Stimulated activated CD4-positive, alpha-beta T cell treated with anti-CD3 and anti-CD28 coated beads, Interleukin-4, amount 100 ng/mL, for 4 hours (primary cell): ENCODE results near the gene PHACTR3.
"Not testable (repeated sequence)": the region's sequence is repeated elsewhere in the genome, so short reads cannot be mapped to it uniquely, and the experiment has no call there.

Experiments
- DNase-seq, 2 experiments: peaks; one replicate each; pipeline ENCODE4 v3.0.0-alpha.2; 2020

PHACTR3 gene

DNA sequence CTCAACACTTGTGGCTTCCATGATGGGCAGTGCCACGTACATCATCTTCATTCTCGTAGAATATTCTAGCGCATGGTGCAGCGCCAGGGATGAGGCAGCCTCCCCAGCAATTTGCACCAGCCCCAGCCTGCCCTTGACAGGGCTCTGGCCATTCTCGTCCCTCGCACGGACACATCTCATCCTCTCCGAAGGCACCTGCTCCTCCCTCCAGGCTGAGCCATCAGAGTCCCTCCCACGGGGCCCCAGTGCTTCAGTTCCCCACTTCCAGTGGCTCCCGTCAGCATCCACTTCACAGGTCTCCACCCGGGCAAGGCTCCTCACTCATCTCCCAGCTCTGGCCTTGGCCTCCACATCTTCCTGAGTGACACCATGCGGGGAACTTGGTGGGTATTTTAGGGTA, 13.3 kb upstream of the PHACTR3 start:
- no peak for DNase-seq

DNA sequence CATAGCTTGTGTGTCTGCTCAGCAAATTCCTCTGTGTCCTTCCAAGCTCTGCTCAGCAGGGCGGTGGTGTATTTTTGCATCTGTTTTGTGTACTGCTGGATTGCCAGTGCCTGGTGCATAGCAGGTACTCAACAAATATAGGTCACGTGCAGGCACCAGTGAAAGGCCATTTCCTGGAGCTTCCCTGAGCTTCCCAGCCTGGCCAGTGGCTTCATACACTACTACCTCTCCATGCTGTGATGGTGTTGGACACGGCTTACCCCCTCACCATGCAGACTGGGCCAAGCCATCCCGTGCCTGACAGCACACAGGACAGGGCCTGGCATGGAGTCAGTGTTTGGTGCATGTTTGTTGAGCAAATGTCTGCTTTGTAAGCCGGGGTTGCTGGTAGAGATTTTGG, 7.7 kb upstream of the PHACTR3 start:
- DNase-seq = no peak

DNA sequence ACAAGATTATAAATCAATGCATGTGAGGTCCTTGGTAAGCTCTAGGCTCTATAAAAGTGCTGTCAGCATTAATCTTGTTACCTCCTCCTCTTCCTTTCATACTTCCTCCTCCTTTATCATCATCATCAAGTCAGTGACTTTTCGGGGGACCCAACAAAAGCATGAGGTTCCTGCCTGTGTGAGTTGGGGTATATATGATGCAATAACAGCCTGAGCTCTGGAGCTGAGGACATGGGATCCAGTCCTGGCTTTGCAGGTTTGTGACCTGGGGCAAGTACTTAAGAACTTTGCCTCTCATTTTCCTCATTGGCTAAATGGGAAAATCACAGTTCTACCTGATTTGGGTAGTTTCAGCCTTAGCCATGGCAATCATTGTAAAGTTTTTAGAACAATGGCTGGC, 7.1 kb upstream of the PHACTR3 start:
- no peak for DNase-seq

DNA sequence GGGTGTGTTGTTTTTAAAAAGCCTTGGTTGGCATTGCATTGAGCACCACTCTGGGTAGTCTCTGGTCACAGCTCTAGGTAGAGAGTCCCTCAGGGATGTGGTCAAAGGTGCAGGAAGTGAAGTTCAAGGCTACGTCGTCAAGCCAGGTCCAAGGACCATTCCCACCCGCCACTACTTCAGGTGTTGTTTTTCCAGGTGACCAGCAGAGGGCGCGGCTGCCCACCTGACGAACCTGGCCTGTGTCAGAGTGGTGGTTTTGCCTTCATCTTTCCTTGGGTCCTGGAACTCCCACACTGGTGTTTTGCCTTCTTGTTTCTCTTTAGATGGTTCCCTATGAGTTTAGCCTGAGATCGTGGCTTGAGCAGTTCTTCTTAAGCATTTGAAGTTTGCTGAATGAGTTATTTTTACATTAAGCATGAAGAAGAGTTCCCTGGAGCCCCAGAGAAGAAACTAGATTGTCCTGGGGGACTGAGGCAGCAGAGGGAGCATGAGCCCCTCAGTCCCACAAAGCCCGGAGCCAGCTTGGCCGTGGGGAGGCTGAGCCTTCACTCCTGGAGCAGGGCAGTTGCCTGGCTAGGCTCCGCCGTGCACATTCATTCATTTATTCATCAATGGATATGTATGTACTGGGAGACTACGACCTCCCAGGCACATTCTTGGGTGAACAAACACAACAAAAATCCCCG, 5.6 kb upstream of the PHACTR3 start:
- peak in 1 of 2 experiments; percentile 25 for DNase-seq

DNA sequence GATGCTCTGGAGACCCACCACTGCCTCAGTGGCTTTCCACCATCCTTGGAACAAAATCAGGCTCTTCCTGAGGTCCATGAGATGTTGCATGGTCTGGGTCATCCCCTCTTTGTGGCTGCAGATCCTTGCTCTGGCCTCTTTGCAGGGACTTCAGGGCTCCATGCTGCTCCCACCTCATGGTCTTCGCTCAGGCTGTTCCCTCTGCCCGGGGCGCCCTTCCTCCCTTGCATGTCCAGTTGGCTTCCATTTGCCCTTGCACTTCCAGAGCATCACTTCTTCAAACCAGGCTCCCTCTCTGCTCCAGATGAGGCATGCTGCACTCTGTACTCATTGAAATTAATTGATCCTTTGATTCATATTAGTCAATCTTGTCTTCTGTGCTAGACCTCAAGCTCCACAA, 4.4 kb upstream of the PHACTR3 start:
- DNase-seq = no peak

DNA sequence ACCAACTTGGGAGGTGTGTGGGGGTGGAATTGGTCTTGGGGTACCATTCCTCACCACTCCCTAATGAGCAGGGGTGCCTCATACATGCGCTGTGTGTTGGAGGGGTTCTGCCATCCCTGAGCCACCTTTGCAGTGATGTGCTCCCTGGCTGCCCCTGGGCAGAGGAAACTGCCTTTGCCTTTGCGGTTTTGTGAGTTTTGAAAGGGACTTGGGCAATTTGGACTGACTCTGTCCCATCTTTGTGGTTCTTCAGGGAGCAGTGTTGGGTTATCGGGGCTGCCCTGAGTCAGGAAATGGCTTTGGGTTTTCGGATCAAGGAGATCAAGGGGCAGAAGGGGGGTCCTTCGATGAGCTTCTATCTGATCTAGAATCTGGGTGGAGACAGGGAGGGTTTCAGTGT, 3.9 kb upstream of the PHACTR3 start:
- DNase-seq = no peak

DNA sequence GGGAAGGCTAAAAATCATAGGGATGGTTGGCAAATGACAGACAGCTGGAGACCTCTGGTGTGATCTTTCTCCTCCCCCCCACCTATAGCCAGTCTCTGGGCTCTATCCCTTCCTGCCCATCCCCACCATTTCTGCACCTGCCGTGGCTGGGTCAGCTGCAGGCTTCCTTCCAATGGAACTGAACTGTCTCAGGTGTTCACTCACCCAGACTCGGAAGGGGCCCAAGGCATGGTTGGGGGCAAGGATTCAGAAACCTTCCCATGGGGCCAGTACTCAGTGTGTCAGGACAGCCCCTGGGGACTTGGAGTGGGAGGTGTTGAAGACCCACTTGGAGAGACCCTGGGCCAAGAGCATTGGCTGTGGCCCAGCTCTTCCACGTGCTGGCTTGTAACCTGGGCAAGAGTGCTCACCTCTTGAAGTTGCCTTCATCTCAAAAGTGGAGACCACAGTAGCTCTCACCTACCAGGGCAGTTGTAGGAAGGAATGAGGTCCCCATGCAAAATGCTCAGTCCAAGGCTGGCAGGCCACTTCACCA, 1.7 kb upstream of the PHACTR3 start:
- DNase-seq = no peak

DNA sequence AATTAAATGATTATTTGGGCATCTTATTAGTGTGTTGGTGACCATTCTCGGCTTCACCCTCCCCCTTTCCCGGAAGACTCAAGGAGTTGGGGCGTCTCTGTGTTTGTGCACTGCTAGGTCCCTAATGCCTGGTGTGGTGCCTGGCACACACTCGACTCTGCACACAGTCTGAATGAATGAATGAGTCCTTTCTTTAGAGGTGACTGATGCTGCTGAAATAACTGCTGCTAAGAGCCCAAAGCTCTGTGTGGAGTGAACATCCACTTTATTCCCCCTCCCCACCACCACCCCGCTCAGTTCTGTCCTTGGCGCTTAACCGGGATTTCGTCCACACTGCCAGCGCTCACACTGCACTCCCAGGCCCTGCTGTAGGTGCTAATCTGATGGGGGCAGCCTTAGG, 1.2 kb upstream of the PHACTR3 start:
- DNase-seq = no peak

DNA sequence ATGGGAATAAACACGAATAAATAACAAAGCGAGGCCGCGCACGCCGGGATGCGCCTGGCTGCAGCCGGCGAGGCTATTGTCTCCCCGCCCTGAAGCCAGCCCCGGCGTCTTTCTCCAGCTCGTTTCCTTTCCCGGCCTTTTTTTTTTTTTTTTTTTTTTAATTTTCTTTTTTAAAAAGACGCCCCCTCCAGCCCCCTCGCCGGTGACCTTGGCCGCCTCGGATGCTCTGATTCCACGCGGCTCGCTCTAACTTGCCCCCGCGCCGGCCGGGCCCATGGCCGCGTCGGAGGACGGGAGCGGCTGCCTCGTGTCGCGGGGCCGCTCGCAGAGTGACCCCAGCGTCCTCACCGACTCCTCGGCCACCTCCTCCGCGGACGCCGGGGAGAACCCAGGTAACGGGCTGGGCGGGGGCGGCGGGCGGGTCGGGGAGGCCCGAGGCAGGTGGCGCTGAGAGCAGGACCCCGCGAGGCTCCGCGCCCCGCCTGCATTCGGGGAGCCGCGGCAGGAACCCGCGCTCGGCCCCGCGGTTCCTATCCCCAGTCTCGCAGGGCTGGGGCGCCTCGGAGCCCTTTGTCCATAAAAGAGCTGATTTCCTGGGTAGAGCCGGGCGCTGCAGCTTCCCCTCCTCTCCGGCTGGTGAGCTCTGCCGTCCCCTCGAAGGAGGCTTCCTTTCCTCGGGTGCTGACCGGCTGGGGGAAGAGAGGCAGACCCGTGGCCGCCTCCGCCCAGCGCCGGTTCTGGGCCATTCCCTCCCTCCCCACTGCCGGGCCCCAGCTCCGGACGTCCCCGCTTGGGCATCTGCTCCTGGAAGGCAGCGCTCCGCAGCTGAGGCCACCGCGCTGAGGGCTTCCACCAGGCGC, 631 bp downstream of the PHACTR3 start:
- no peak for DNase-seq

DNA sequence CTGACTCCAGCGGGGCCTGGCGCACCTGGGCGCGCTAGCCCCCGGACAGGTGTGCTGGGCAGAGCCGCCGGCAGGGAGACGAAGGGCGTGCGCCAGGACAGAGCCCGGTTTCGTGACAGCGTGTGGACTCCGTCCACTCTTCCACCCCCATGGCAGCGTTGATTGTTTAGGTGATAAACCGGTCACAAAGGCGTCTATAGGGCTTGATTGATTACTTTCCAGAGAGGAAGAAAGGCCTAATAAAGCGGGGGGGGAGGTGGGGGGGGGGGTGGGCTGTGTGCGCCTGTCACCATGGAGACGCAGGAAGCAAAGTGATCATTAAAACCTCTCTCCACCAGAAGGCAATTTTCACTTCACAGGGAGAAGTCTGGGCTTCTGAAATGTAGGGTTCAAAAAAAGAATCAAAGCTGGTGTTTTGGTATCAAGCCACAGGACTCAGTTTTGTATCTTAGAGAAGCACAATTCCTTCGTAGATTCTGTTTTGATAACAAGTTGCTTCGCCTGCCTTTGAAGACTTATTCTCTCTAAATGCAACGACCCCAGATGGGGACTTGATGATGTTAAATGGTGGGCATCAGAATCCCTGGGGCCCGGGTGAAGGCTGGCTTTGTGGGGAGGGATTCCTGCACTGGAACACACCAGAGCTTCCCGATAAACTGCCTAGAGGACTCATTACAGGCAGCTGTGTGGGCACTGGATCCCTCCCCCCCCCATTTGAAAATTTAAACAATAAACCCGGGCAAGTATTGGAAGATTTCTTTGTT, 1.4 kb downstream of the PHACTR3 start:
- no peak for DNase-seq

DNA sequence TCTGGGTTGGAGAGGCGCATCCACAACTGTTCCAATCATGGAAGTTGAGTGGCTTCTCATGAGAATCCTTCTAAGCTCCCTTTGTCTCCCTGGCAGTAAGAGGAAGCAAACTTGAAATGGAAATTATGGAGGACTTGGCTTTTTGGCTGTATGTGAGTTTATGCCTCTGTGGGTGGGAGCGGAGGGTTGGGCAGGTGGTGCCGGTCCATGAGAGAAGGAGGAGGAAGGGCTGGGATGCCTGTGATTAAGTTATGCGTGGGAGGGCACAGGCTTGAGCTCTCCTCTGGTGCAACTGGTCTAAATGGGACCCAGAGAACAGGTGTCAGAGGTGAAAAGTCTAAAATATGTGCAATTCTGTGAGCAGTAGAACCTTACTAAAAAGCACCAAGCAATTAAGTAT, 2.2 kb downstream of the PHACTR3 start:
- DNase-seq = no peak

DNA sequence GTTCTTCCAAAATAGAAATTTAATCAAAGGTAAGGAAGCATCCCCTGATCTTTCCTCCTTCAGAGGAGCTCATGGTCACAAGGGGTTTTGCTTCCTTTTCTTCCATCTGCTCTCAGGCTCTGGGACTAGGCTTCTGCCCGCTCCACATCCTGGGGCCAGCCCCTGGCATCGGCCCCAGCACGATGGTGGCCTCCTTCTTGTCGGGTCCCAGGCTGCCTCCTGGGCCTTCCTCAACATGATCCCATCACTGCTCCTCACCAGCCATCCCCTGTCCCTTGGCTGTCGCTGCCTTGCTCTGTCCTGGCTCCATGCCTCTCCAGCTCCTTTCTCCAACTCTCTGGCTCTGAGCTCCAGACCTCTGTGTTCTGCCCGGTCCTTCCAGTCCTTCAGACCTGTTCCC, 4.1 kb downstream of the PHACTR3 start:
- no peak for DNase-seq

DNA sequence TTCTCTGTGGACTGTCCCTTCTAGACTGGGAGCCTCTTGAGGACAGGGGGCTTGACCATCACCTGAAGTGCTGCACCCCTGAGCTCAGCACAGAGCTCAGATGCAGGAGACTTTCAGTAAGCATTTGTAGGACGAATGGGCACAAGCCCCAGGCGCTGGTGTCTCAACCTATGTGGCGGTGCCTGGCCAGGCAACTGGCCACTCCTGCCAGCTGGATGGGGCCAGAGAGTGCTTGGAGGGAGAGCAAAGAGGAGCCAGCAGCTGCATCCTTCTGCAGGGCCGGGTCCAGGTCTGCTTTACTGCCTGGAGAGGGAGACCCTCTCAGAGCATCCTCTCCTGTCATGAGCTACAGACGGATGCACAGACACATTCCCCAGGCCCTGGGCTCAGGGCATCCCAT, 4.5 kb downstream of the PHACTR3 start:
- DNase-seq = no peak

DNA sequence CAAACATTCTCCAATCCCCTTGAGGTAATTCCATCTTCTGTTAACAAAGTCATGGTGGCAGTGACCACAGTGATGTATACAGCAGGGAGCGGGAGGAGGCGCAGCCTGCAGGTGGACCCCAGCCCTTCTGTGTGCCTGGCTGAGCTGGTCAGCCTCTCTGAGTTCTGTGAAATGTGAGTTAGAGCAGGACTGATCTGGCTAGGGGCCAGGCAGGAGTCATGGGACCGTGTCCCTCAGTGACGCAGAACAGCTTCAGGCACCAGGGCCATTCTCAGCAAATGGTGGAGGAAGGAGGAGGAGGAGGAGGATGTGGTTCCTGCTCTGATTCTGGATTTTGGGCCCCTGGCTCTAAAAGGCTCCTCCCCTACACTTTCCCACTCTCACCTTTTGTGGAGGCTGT, 6.9 kb downstream of the PHACTR3 start:
- no peak for DNase-seq

DNA sequence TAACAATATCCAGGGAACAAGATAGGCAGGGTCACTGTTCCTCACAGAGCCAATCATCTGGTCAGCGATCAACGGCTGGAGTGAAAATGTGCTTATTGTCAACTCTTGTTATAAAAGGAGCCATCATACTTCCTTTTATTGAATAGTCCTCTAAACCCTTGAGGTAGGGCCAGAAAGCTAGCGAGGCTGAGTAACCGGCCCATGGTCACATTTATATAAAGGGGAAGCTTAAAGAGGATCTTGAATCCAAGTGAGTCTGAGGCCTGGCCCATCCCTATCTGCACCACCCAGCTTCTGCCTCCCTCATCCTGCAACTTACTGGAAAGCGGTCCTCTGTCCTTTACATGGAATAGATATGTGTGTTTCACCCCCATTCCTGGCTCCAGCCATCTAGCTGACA, 9.5 kb downstream of the PHACTR3 start:
- no peak for DNase-seq

DNA sequence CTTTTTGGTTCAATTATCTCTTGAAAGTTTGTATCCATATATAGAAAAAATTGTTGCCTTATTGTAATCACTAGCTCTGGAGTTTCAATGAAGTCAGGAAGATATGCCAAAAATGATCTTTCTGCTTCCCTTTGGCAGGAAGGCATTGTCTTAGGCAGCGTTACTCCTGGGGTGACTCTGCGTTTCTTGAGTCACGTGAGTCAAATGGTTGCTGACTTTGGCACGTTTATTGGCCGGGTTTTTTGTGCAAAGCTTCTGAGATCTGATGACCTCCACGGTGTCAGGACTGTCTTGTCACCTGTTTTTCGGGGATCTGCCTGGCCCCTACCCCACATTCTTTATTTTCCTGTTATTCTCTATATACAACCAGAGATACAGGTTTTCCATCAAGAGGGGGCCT, 10.4 kb downstream of the PHACTR3 start:
- no peak for DNase-seq

DNA sequence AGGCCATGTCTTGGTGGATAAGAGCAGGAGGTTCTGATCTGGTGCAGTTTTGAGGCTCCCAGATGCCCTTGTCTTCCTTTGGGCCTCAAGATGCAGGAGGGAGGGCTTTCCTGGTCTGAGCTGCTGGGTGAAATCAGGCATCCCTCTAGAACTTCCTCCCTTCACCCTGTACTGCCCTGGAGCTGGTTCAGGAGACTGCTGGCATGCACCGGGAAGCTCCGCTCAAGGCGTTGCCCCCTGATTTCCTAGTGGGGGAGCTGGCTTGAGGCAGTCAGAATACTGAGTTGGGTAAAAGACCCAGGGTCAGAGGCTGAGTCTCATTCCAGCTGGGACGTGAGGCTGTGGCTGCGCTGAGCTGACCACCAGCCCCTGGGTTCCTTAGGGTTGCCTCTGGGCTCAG, 12.0 kb downstream of the PHACTR3 start:
- DNase-seq = no peak

DNA sequence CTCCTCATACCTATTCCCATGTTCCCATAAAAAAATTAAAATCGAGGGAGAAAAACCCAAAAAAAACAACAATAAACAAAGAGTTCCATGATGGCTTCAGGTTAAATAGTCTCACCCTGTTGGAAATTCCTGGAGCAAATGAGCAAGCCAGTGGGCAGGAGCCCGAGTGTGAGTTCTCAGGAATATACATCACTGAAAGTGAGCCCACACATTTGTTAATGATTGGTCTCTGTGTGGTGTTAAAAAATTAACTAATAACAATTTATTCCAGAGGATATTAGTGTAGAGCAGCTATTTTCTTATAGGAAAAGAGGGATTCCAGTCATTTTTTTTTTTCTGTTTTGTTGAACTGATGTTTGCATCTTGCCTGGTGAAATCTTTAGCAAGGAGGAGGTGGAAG, 12.9 kb downstream of the PHACTR3 start:
- DNase-seq = no peak

DNA sequence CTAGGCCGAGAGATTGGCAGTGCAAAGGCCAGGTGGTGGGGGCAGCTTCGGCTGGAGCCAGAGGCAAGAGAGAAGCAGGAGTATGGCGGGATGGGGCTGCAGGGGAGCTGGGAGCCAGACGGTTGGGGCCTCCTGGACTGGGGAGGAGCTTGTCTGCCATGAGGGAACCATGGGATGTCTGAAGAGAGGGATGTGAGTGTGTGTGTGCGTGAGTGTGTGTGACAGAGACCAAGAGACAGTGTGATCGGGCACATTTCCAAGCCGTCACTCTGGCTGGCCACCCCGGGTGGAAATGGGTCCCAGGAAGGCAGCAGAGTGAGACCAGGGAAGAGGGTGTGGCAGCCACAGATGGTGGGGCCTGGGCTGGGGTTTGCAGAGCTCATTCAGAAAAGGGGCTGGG, 13.8 kb downstream of the PHACTR3 start:
- no peak for DNase-seq

DNA sequence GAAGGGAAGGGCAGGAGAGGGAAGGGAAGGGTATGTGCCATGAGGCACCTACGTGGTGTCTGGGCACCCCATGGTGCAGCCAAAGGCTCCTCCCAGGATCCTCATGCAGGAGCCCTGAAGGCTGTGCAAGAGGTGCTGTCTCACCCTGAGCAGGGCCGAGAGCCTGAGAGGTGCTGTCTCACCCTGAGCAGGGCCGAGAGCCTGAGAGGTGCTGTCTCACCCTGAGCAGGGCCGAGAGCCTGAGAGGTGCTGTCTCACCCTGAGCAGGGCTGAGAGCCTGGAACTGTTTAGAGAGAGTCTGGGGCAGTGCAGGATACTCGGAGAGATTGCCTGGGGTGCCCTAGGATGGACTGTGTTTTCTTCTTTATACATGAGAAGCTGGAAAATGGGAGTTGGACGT, 14.2 kb downstream of the PHACTR3 start:
- DNase-seq = not testable (repeated sequence)

DNA sequence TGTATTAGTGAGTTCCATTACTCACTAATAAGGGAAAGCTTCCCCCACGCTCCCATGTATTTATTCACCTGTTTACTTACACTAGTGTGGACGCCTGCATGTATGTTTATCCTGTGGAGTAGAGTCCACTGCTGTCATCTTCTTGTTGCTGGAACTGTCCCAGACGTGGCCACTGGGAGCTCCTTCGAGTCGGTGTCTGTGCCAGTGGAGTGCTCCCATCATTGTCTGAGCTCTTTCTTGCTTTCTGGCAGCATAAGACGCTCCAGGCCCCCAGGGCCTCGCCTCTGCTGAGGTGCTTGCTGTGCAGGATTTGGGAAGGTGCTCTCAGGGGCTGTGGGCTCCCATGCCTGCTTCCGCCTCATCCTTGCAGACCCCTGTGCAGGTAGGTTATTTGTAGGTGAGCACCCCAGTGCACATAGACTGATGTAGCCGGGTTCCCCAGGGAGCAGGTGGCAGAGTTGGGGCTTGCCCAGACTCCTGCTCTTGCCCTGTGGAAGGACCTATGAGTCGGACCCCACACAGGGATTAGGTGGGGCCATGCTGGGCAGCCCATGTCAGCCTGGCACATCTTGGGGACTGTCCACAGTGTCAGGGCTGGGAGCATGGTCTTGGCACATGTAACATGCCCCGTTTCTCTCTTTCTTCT, 16.6 kb downstream of the PHACTR3 start:
- no peak for DNase-seq

DNA sequence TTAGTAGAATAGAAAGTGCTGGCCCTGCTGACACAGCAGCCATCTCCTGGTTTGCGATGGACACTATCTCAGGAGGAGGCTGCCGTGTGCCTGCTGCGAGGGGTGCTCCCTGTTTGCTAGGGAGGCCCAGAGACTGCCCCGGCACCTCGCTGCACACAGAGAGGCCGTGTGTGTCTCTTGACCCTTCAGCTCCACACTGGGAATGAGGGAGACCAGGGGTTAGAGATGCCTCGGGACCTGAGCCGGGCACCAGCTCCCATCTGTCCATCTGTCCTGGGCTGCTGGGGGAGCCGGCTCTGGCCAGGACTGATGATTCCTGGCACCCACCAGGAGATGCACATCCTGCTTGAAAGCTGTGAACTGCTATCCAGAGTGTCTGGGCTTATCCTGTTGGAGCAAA, 18.2 kb downstream of the PHACTR3 start:
- DNase-seq = no peak

DNA sequence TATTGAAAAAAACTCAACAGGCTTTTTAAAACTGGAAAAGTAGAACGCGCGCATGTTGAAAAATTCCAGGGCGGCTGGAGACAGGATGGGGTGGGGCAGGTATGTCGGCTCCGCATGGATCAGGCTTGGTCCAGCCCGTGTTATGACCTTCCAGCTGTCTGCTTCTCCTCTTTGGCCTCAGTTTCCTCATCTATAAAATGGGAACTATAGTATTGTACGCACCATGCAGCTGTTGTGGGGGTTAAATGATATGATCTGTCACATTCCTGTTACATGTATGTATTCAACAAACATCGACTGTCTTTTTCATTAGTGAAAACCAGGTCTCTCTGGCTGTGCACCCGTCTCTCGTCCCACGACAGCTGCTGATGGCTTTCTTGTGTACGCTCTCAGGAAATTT, 18.8 kb downstream of the PHACTR3 start:
- DNase-seq = no peak
